ENCODE measurements around the gene DRD2.

DRD2 gene

GRCh38 chr11:113397212-113397611 lies 78.0 kb downstream of the DRD2 start:
- DNase-seq = no peak

- DNase-seq = no peak
Observed at GRCh38 chr11:113396690-113397089, 78.5 kb downstream of the DRD2 start.

- no peak for DNase-seq
Observed at GRCh38 chr11:113395782-113396336, 79.3 kb downstream of the DRD2 start.

- DNase-seq = no peak
Observed at GRCh38 chr11:113394919-113395318, 80.3 kb downstream of the DRD2 start.

- no peak for DNase-seq
Observed at GRCh38 chr11:113393501-113393985, 81.7 kb downstream of the DRD2 start.

GRCh38 chr11:113392236-113392921 lies 82.8 kb downstream of the DRD2 start:
- no peak for DNase-seq

GRCh38 chr11:113389272-113389671 lies 85.9 kb downstream of the DRD2 start:
- DNase-seq = no peak

GRCh38 chr11:113387605-113388211 lies 87.5 kb downstream of the DRD2 start, which contains the start of gene ANKK1:
Gene ANKK1 (plus strand): TSS chr11:113387779. CDS start chr11:113387885, 106 bp downstream.
- DNase-seq = no peak

GRCh38 chr11:113386866-113387265 lies 88.3 kb downstream of the DRD2 start:
- DNase-seq = no peak

GRCh38 chr11:113385749-113386148 lies 89.4 kb downstream of the DRD2 start:
- no peak for DNase-seq

GRCh38 chr11:113384551-113384950 lies 90.6 kb downstream of the DRD2 start:
- no peak for DNase-seq

GRCh38 chr11:113382121-113382520 lies 93.1 kb downstream of the DRD2 start:
- no peak for DNase-seq

GRCh38 chr11:113378692-113379091 lies 96.5 kb downstream of the DRD2 start:
- no peak for DNase-seq

- no peak for DNase-seq
Observed at GRCh38 chr11:113377681-113378412, 97.4 kb downstream of the DRD2 start.

- DNase-seq = no peak
Observed at GRCh38 chr11:113376156-113376555, 99.0 kb downstream of the DRD2 start.

GRCh38 chr11:113375402-113375801 lies 99.8 kb downstream of the DRD2 start:
- DNase-seq = no peak

GRCh38 chr11:113373981-113374560 lies 101.1 kb downstream of the DRD2 start:
- DNase-seq = no peak

- DNase-seq = no peak
Observed at GRCh38 chr11:113373306-113373705, 101.9 kb downstream of the DRD2 start.

GRCh38 chr11:113372309-113372708 lies 102.9 kb downstream of the DRD2 start:
- DNase-seq = no peak

GRCh38 chr11:113370634-113371033 lies 104.6 kb downstream of the DRD2 start:
- DNase-seq = no peak

GRCh38 chr11:113369411-113369810 lies 105.8 kb downstream of the DRD2 start:
- no peak for DNase-seq

- no peak for DNase-seq
Observed at GRCh38 chr11:113365895-113366294, 109.3 kb downstream of the DRD2 start.

GRCh38 chr11:113363996-113364641 lies 111.1 kb downstream of the DRD2 start:
- no peak for DNase-seq

Data from NCI-H2081 treated with DMSO at 0.1 percent for 48 hours (cell line).